Fibroblast of skin of right biceps (primary cell): ENCODE measurements around the gene IGFBP1.
"Not testable (repeated sequence)": the region's sequence is repeated elsewhere in the genome, so short reads cannot be mapped to it uniquely, and the experiment has no call there.

Experiments
- DNase-seq: peaks from one replicate; pipeline ENCODE4 v3.0.0-alpha.2; 2013

The IGFBP1 gene

DNA sequence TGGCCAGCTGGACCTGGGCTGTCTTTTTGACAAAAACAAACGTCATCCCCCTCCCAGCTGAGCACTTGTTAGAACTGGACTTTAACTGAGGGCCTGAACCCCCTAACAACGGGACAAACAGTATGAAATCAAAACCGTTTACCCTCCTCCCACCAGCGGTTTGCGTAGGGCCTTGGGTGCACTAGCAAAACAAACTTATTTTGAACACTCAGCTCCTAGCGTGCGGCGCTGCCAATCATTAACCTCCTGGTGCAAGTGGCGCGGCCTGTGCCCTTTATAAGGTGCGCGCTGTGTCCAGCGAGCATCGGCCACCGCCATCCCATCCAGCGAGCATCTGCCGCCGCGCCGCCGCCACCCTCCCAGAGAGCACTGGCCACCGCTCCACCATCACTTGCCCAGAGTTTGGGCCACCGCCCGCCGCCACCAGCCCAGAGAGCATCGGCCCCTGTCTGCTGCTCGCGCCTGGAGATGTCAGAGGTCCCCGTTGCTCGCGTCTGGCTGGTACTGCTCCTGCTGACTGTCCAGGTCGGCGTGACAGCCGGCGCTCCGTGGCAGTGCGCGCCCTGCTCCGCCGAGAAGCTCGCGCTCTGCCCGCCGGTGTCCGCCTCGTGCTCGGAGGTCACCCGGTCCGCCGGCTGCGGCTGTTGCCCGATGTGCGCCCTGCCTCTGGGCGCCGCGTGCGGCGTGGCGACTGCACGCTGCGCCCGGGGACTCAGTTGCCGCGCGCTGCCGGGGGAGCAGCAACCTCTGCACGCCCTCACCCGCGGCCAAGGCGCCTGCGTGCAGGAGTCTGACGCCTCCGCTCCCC, at the start of gene IGFBP1:
IGFBP1 (plus strand) TSS at position 304 of the 808 bp plus-strand sequence; CDS start at position 469, 165 bp downstream.
- no peak for DNase-seq

DNA sequence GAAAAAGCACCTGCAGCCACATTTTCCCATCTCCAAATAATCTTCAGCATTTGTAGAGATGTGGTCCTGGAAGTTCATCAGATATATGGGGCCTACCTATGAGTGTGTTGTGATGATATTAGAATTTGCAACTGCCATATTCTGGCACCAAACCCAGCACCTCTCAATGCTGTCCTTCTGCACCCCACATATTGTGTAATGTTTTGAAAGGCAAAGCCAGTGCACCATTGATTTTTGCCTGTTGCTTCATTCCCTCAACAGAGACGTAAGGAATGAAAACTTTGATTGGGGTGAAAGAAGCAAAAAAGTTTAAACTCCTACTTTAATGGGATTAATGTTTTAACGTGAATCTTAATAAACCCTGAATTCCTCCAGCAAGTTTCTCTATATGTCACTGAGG, 49.4 kb upstream of the IGFBP1 start:
- not testable (repeated sequence) for DNase-seq

- DNase-seq = not testable (repeated sequence)
These were observed 46.2 kb upstream of the IGFBP1 start for GRCh38 chr7:45841926-45842717.

- not testable (repeated sequence) for DNase-seq
These were observed 41.8 kb upstream of the IGFBP1 start for GRCh38 chr7:45846536-45846935.

- not testable (repeated sequence) for DNase-seq
These were observed 39.6 kb upstream of the IGFBP1 start for GRCh38 chr7:45848734-45849133.

DNA sequence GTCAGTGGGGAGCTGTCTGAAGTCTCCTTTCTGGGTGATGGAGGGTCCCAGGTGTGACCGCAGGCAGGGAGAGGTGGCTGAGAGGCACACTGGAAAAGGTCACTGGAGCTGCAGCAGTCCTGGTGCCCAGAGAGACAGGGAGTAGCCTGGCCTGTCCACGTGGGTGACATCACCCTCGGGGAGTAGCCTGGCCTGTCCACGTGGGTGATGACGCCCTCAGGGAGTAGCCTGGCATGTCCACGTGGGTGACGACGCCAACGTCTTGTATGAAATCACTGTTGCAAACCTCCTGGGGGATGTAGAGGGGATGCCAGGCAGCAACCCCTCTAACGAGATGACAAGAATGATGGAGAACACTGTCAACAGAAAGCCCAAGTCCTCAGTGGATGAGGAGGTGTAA, 35.3 kb upstream of the IGFBP1 start:
- not testable (repeated sequence) for DNase-seq

- DNase-seq = not testable (repeated sequence)
These were observed 34.8 kb upstream of the IGFBP1 start for GRCh38 chr7:45853491-45853890.

- not testable (repeated sequence) for DNase-seq
These were observed 32.6 kb upstream of the IGFBP1 start for GRCh38 chr7:45855680-45856079.

DNA sequence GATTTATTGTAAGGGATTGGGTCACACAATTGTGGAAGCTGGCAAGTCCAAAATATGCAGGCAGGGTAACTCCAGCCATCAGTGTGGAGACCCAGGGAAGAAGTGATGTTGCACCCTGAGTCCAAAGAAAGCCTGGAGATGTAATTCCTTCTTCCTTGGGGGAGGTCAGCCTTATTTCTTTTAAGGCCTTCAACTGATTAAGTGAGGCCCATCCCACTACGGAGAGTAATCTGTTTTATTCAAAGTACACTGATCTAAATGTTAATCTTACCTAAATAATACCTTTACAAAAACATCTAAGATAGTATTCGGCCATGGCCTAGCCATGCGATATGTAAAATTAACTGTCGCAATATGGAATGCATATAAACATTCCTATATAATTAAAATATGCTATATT, 31.4 kb upstream of the IGFBP1 start:
- DNase-seq = not testable (repeated sequence)

DNA sequence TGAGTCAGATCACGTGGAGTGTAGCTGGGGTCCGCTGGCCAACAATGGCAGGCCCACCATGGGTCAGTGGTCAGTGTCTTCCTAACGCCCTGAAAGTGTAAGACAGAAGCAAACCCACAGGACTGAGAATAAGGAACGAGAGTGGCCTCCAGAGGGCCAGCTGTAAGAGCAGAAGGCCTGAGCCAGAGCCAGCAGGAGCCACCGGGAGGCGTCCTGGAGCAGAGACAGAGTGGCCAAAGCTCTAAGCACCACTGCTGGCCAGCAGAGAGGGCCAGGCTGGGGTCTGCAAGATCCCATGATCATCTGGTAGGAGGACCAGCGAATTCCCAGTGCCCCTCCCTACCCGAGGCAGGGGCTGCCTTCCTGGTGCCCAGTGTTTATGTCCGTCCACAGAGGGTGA, 24.6 kb upstream of the IGFBP1 start:
- no peak for DNase-seq

- DNase-seq = no peak
These were observed 22.5 kb upstream of the IGFBP1 start for GRCh38 chr7:45865594-45866410.

DNA sequence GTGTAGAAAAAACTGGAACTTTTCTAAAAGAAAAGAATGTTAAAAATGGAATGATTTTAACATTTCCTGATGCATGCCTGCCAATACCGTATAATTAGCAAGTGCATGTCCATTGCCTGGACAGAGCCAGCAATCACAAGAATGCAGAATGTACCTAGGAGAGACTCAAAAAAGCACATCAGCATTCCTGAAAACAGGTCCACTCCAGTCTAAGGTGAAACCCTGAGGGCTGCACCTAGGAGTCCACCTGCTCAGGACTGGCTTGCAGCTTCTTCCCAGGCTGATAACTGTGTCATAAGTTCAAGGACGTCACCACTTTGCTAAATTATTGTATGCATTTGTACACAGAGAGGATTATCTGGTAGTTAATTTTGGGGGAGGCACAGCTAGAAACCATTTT, 20.8 kb upstream of the IGFBP1 start:
- no peak for DNase-seq

DNA sequence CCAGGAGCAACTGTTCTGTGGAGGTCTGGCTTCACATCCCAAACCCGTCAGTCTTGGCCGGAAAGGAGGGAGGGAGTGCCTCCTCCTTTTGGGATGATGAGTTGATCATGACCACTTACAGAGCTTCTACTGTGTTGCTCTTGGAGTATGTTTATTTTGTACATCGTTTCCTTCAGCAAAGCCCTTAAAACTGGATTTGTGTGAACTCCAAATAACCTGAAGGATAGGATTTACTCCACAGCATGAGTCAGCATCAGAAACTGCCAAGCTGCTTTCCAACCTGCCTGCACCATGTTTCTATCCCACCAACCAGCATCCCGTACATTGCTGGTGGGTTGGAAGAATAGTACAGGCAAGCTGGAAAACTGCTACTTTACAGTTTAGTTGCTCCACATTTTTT, 18.9 kb upstream of the IGFBP1 start:
- peak; percentile 51 for DNase-seq

- no peak for DNase-seq
These were observed 15.9 kb upstream of the IGFBP1 start for GRCh38 chr7:45872116-45873034.

- no peak for DNase-seq
These were observed 15.3 kb upstream of the IGFBP1 start, which contains the start of gene CCDC201 for GRCh38 chr7:45873035-45873354. Gene CCDC201, minus strand, starts transcription at chr7:45873082. Its CDS starts 75 bp downstream, at chr7:45873007.

- DNase-seq = no peak
These were observed 14.9 kb upstream of the IGFBP1 start for GRCh38 chr7:45873355-45873754.

- DNase-seq = peak; percentile 92
These were observed 13.7 kb upstream of the IGFBP1 start for GRCh38 chr7:45874408-45875131.

- DNase-seq = no peak
These were observed 11.8 kb upstream of the IGFBP1 start for GRCh38 chr7:45876519-45876918.

DNA sequence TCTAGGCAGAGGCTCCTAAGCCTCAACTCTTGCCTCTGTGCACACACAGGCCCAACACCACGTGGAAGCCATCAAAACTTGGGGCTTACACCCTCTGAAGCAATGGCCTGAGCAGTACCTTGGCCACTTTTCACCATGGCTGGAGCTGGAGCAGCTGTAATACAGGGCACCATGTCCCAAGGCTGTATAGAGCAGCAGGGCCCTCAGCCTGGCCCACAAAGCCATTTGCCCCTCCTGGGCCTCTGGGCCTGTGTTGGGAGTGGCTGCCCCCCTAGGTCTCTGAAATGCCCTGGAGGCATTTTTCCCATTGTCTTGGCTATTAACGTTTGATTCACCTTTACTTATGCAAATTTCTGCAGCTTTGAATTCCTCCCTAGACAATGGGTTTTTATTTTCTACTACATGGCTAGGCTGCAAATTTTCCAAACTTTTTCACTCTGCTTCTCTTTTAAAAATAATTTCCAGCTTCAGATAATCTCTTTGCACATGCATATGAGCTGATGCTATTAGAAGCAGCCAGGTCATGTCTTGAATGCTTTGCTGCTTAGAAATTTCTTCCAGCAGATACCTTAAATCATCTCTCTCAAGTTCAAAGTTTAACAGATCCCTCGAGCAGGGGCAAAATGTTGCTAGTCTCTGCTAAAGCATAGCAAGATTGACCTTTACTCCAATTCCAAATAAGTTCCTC, 9.7 kb upstream of the IGFBP1 start:
- no peak for DNase-seq

- no peak for DNase-seq
These were observed 7.8 kb upstream of the IGFBP1 start for GRCh38 chr7:45880433-45880860.
